Stimulated activated CD4-positive, alpha-beta T cell treated with anti-CD3 and anti-CD28 coated beads, Interleukin-2, amount 100 ng/mL, for 4 hours (primary cell): ENCODE results near the gene AJM1.

Source experiments
- DNase-seq: peaks from one replicate; pipeline ENCODE4 v3.0.0-alpha.2; 2020; ENCODE audit warnings: low read depth

Gene AJM1

DNA sequence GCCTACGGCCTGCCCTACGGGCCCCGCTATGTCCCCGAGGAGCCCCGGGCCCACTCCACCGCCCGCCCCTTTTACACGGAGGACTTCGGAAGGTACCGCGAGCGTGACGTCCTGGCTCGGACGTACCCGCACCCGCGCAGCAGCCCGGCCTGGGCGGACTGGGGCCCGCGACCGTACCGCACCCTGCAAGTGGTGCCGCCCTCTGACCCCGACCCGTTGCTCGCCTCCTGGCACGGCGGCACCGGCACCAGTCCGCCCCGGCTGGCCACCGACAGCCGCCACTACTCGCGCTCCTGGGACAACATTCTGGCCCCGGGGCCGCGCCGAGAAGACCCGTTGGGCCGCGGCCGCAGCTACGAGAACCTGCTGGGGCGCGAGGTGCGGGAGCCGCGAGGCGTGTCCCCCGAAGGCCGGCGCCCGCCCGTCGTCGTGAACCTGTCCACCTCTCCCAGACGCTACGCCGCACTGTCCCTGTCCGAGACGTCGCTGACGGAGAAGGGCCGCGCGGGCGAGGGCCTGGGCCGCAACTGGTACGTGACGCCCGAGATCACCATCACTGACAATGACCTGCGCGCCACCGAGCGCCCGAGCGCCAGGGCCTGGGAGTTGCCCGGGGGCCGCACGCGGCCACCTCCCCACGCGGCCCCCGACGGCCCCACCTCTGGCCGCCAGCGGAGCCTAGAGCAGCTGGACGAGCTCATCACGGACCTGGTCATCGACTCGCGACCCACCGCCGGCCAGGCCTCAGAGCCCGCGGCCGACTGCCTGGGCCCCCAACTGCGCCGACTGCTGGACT lies 3.4 kb downstream of the AJM1 start:
- DNase-seq, result no peak

DNA sequence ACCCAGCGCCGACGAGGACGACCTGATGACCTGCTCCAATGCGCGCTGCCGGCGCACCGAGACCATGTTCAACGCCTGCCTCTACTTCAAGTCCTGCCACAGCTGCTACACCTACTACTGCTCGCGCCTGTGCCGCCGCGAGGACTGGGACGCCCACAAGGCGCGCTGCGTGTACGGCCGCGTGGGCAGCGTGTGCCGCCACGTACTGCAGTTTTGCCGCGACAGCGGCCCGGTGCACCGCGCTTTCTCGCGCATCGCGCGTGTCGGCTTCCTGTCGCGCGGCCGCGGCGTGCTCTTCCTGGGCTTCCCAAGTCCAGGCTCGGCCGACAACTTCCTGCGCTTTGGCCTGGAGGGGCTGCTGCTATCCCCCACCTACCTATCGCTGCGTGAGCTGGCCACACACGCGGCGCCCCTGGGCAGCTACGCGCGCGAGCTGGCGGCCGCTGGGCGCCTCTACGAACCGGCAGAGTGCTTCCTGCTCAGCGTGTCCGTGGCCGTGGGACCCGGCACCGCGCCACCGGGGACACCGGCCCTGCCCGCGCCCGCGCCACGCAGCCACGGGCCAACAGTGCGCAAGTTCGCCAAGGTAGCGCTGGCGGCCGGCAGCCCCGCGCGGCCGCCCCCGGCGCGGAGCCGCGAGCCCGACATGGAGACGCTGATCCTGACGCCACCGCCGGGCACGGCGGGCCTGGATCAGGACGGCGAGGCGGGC lies 4.3 kb downstream of the AJM1 start:
- DNase-seq, result peak; percentile 48

DNA sequence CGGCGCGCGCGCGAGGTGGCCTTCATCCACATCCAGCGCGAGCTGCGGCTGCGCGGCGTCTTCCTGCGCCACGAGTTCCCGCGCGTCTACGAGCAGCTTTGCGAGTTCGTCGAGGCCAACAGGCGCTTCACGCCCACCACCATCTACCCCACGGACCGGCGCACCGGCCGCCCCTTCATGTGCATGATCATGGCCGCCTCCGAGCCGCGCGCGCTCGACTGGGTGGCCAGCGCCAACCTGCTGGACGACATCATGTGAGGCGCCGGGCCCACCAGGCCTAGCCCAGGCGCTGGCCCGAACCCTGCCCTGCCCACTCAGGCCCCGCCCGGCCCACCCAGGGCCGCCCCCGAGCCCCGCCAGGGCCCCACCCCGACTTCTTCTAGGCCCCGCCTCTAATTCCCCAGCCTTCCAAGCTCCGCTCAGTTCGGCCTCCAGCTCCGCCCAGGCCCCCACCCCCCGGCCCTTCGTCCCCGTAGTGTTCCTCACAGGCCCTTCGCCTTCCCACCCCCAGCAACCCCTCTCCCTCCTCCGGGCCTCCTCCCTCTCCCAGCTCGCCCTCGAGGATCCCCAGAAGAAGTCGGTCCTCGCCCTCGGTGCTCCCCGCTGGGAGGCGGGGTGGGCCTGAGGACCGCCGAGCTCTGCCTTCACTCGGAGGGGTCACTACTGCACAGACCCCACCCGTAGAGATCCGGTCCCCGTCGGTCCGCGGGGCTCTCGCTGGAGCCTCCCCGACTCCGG lies 5.0 kb downstream of the AJM1 start:
- no peak for DNase-seq

DNA sequence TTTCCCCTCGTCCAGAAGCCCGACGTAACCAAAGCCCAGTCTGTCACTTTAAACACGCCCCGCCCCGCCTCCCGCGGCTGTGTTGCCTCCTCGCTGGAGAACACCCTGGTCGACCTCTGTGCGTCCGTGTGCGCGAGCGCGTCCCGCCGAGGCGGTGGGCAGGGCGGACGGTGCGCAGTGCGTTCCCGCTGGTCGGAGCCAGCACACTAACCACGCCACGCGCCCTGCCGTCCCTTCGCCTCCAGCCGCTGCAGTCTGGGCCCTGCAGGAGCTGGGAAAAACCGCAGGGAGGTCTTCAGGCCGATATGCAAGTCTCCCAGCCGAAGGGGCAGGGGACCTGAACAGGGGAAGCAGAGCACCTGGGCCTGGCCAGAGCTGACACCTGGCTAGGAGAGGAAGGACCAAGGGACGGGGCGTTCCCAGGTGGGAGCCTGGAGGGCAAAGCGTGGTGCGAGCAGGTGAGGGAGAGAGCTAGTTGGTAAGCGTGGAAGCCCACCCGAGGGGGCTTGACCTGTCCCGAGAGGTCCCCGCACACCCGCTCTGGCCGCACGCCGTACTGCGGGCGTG lies 5.6 kb downstream of the AJM1 start:
- peak; percentile 44 for DNase-seq

DNA sequence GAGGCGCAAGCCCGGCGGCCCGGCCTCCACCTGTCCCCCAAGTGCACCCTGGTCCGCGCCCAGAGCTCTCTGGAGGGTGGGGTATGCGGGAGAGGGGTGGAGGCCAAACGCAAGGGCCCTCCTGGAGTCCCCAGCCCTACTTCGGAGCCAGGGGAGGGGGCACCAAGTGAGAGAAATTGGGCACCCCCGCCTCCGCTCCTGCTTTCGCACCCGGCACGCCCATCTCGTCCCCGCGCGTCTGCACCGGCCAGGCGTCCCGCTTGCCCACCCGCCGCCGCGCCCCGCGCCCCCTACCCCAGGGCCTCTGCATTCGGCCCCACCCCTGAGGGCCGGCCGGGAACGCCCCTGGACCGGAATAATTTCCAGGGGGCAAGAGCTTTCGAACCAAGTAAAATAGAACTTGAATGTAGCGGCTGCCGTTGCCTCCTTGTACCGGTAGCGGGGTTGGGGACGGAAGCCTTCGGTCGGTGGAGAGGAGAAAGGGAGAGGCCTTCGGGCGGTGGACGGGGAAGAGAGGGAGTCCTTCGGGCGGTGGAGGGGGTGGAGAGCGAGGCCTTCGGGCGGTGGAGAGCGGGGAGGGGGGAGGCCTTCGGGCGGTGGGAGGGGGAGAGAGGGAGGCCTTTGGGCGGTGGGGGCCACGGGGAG lies 6.2 kb downstream of the AJM1 start:
- no peak for DNase-seq

DNA sequence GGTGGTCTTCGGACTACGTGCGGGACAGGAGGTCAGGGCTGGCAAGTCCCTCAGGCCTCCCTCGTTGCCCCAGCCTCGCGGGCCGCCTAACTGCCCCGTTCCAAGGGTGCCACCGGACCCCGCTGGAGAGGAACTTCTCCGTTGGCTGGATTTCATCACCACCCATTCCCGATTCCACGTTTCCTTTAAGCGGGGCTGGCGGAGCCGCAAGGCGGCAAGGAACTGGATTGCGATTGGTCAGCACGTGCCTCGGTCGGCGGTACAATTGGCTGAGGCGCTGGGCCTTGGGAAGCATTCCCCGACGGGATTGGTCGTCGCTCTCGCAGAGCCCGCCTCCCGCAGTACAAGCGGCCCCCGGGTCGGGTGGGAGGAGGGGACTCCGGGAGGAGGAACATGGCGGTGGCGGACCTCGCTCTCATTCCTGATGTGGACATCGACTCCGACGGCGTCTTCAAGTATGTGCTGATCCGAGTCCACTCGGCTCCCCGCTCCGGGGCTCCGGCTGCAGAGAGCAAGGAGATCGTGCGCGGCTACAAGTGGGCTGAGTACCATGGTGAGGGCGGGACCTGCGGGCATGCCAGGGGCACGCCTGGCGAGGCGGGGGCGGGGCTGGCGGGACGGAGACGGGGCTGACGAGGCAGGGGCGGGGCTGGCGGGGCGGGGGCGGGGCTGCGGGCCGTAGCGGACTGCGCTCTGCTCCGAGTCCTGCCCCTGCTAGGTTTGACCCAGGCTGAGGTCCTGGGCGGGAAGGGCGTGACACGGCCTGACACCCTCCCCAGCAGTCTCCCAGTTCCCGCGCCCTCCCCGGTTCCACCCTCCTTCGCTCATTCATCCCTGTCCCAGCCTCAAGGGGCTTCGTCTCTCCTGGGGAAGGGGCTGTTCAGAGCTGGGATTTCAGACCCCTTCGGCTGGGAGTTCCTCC lies 7.0 kb downstream of the AJM1 start, which contains the start of gene PHPT1:
PHPT1 (plus strand) TSS at position 372 of the 922 bp plus-strand sequence; CDS start at position 394, 22 bp downstream.
- peak; percentile 95 for DNase-seq

DNA sequence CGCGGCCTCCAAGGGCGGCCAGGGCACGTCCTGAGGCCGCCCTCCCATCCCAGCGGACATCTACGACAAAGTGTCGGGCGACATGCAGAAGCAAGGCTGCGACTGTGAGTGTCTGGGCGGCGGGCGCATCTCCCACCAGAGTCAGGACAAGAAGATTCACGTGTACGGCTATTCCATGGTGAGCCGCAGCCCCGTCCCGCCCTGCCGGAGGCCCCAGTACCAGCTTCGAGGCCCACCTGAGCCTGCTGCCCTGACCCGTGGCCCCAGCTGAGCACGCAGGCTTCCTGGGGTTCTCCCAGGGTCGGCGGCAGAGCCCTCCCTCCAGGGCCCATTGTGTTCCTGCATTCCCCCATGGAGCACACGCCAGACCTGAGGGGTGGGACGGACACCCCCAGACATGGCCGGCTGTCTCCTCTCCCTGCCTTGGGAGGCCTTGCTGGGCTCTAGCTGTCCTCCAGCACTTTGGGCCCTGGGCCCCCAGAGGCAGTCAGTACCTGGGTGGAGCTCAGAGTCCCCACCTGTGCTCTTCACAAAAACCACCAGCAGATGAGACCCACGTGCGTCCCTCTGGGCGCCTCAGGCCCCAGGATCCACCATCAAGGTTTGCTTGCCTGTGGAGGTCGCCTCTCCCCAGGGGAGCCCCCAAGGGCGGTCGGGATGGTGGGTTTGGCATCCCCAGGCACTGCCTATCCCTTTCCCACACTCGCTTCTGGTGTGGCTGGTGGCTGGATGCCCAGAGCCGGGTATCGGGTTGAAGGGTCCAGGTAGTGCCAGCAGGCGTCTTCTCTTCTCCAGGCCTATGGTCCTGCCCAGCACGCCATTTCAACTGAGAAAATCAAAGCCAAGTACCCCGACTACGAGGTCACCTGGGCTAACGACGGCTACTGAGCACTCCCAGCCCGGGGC lies 7.9 kb downstream of the AJM1 start:
- no peak for DNase-seq

DNA sequence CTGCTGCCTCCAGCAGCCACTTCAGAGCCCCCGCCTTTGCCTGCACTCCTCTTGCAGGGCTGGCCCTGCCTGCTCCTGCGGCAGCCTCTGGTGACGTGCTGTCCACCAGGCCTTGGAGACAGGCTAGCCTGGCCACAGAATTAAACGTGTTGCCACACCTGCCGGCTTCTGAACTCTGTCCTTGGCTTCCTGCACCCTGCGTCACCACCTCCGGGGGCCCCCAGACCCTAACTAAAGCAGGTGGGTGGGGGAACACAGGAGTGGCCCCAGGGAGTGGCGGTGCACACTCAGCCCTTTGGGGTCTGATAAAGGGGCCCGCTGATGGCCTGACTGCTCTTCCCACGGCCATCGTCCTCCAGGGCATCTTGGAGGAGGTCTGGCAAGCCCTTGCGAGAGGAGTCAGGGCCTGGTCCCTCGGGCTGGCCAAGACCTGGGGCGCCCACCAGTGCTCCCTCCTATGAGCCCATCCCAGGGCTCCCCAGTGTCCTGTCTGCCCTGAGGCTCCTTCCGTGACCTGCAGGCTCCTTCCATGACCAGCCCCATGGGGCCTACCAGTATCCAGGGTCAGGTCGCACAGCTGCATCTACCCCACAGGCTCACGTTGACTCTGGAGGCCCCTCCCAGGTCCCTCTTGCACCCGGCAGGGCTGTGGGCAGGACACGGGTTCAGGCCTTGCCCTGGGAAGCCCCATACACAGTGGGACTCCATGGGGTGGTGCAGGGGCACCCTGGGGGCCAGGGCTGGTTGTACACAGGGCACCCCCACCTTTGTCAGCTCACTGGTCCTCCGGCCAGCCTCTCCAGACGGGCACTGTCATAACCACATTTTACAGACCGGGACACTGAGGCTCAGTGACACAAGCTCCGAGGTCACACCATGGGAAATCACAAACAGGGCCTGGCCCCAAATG lies 8.8 kb downstream of the AJM1 start:
- no peak for DNase-seq

DNA sequence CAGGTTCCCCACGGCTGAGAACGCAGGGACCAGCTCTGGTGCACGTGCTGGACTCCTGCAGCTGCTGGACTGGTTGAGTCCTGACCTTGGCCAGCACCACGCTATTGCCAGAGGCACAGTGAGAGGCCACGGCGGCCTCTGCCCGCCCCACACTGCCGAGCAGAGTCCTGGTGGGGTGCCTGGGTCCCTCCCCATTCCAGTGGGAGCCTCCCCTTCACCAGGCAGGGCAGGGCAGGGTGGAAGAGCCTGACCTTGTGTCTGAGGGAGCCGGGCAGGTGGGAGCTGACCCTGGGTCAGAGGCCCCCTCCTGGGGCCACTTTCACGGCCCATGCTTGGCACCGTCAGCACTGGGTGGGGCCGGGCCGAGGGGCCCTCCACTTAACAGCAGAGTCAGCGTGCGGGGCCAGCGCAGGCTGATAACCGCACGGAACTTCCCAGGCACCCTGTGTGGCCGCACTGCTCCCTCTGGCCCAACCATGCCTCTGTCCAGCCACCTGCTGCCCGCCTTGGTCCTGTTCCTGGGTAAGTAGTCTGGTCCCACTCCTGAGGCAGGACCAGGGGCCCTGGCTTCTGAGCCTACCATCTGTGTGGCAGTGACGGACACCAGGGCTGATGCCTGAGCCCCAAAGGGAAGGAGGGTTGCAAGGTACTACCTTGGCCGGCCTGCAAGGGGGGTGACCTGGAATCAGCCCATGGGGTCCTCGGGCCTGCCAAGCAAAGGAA lies 9.8 kb downstream of the AJM1 start, which contains the start of gene MAMDC4:
MAMDC4 (plus strand) TSS at position 406 of the 723 bp plus-strand sequence; CDS start at position 477, 71 bp downstream.
- DNase-seq, result no peak

DNA sequence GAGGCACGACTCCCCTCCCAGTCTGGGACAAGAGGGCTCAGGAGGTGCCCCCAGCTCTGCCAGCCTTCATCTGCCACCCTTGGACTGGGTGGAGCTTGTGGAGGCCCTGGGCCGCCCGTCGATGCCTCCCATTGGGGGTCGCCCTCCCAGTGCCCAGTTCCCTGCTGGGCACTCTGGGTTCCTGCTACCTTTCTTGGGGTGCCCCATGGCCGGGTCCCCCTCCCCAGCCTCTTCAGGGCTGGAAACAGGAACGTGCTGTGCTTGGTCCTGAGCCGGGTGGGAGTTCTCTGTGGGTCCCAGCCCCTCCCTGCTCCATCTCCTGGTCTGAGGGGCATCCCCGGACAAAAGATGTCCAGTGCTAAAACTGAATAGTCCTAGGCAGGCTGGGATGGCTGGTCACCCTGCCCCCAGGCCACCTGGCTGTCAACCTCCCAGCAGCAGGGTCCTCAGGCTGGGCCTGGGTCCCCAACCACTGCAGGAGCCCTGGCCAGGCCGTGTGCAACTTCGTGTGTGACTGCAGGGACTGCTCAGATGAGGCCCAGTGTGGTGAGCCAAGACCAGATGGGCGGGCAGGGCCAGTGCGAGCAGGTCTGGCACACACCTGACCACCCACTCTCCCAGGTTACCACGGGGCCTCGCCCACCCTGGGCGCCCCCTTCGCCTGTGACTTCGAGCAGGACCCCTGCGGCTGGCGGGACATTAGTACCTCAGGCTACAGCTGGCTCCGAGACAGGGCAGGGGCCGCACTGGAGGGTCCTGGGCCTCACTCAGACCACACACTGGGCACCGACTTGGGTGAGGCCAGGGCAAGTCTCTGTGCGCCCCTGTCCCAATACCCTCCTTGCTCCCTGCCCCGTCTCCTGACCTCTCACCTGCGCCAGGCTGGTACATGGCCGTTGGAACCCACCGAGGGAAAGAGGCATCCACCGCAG lies 10.7 kb downstream of the AJM1 start:
- no peak for DNase-seq

DNA sequence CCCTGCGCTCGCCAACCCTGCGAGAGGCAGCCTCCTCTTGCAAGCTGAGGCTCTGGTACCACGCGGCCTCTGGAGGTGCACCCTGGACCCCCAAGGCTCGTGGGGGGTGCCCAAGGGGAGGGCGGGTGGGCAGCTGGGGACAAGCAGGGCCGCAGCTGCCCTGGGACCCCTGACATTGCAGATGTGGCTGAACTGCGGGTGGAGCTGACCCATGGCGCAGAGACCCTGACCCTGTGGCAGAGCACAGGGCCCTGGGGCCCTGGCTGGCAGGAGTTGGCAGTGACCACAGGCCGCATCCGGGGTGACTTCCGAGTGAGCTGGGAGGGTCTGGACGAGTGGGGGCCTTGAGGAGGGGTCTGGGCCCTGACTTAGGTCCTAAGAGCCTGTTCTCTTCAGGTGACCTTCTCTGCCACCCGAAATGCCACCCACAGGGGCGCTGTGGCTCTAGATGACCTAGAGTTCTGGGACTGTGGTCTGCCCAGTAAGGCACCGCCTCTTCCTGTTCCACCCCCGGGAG lies 11.4 kb downstream of the AJM1 start:
- no peak for DNase-seq

DNA sequence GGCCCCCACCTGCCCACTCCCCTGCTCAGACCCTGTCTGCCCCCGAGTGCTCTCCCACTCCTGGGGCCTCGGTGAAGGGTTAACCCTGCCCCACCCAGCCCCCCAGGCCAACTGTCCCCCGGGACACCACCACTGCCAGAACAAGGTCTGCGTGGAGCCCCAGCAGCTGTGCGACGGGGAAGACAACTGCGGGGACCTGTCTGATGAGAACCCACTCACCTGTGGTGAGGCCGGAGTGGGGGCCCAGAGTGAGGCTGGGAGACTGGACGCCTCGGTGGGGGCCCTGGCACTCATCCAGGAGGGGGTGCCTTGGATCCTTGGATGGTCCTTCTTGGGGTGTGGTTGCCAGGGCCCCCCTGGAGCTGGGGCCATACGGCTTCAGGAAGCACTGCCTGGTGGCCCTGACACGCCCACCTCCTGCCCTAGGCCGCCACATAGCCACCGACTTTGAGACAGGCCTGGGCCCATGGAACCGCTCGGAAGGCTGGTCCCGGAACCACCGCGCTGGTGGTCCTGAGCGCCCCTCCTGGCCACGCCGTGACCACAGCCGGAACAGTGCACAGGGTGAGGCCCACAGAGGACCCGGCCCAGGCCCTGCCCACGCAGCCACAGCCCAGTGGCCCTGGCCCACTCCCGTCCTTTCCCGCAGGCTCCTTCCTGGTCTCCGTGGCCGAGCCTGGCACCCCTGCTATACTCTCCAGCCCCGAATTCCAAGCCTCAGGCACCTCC lies 12.0 kb downstream of the AJM1 start:
- DNase-seq, result no peak

DNA sequence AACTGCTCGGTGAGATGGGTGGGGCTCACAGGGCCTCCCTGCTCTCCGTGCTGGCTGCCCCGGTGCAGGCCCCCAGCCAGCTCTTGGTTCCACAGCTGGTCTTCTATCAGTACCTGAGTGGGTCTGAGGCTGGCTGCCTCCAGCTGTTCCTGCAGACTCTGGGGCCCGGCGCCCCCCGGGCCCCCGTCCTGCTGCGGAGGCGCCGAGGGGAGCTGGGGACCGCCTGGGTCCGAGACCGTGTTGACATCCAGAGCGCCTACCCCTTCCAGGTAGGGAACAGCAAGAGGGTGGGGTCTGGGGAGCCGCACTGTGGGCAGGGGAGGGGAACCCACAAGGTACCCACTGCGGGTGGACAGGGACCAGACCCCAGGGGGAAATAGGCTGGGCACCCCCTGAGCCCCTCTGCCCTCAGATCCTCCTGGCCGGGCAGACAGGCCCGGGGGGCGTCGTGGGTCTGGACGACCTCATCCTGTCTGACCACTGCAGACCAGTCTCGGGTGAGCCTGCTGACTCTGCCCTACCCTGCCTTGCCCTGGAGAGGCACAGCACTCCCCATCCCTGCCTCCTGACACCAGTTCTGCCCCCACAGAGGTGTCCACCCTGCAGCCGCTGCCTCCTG lies 12.7 kb downstream of the AJM1 start:
- no peak for DNase-seq

DNA sequence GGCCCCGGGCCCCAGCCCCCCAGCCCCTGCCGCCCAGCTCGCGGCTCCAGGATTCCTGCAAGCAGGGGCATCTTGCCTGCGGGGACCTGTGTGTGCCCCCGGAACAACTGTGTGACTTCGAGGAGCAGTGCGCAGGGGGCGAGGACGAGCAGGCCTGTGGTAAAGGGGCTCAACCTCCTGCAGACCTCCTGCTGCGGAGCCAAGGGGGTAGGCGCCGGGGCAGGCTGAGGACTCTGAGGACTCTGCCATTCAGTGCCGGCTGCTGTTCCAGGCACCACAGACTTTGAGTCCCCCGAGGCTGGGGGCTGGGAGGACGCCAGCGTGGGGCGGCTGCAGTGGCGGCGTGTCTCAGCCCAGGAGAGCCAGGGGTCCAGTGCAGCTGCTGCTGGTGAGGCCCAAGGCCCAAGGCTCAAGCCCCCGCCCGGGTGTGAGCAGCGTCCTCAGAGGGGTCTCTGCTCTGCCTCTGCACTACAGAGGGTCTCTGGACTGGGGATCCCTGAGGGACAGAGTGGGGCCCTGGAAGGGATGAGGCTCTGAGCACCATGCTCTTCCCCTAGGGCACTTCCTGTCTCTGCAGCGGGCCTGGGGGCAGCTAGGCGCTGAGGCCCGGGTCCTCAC lies 13.3 kb downstream of the AJM1 start:
- no peak for DNase-seq

DNA sequence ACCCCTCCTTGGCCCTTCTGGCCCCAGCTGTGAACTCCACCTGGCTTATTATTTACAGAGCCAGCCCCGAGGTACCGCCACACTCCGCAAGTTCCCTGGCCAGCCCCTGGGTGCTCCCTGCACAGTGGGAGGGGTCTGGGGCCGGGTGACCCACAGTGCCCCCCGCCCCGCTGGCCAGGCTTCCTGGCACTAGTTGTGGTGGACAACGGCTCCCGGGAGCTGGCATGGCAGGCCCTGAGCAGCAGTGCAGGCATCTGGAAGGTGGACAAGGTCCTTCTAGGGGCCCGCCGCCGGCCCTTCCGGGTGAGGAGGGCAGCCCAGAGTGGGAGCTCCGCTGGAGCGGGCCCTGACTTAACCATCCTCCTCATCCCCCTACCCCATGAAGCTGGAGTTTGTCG lies 13.8 kb downstream of the AJM1 start:
- DNase-seq, result no peak
